CD8-positive, alpha-beta memory T cell (primary cell): Measurements from ENCODE around the gene TUBB2A. TPM values are rescaled to one million over a fixed set of nuclear protein-coding genes. Genes with fewer than 3 reads are reported as not detected.
A peak's percentile ranks its signal among the peaks of the same experiment; 100 is the strongest.

ENCODE experiments used
- CTCF ChIA-PET: fragments of 350-600 bp; sonication (Branson Sonifier 250); formaldehyde crosslinking; loops from one replicate; lab custom pipeline; 2021; ENCODE audit warnings: antibody characterized with exemption; lab: Charles Lee
- POLR2A ChIA-PET: fragments of 350-600 bp; sonication (Branson Sonifier 250); formaldehyde crosslinking; loops from one replicate; lab custom pipeline; 2021; ENCODE audit warnings: antibody characterized with exemption; lab: Charles Lee
- DNase-seq, 5 donors: peaks; one replicate each; pipeline versions ENCODE4 v3.0.0 to v3.0.0-alpha.2; 2020 to 2022; ENCODE audit warnings: mixed read lengths in 1 of 5
- H3K27ac ChIP-seq: one replicate; pipeline ENCODE4 v1.7.0; 2013; ENCODE audit warnings: low read depth, mild to moderate bottlenecking, low read length, moderate library complexity
- H3K27me3 ChIP-seq: 2 replicates; pipeline ENCODE4 v1.7.0; 2013; ENCODE audit warnings: low read length, mild to moderate bottlenecking; ENCODE audit not compliant: insufficient read depth, poor library complexity, severe bottlenecking
- H3K36me3 ChIP-seq: 2 replicates; pipeline ENCODE4 v1.7.0; 2013; ENCODE audit warnings: mild to moderate bottlenecking, low read length, moderate library complexity; ENCODE audit not compliant: insufficient read depth
- H3K4me1 ChIP-seq: 2 replicates; pipeline ENCODE4 v1.7.0; 2013; ENCODE audit warnings: mild to moderate bottlenecking, low read length, moderate library complexity; ENCODE audit not compliant: insufficient read depth
- H3K4me3 ChIP-seq: 2 replicates; pipeline ENCODE4 v1.7.0; 2013; ENCODE audit warnings: mild to moderate bottlenecking, low read length
- H3K9me3 ChIP-seq: 2 replicates; pipeline ENCODE4 v1.7.0; 2013; ENCODE audit warnings: mild to moderate bottlenecking, low read length
- H3K27ac Mint-ChIP-seq, 8 donors: one replicate each; pipeline ENCODE4 v1.8.0; 2020 to 2021; ENCODE audit warnings: mixed read lengths in 8 of 8, mild to moderate bottlenecking in 6 of 8, inconsistent platforms in 3 of 8, moderate library complexity in 3 of 8
- H3K27me3 Mint-ChIP-seq, 2 donors: one replicate each; pipeline ENCODE4 v1.8.0; 2020 to 2021; ENCODE audit warnings: mixed read lengths in 2 of 2, mild to moderate bottlenecking in 1 of 2, moderate library complexity in 1 of 2
- H3K36me3 Mint-ChIP-seq, 3 donors: one replicate each; pipeline ENCODE4 v1.8.0; 2020 to 2021; ENCODE audit warnings: mixed read lengths in 3 of 3, inconsistent platforms in 1 of 3, mild to moderate bottlenecking in 1 of 3
- H3K4me1 Mint-ChIP-seq, 3 donors: one replicate each; pipeline ENCODE4 v1.8.0; 2020 to 2021; ENCODE audit warnings: mixed read lengths in 3 of 3, inconsistent platforms in 1 of 3, mild to moderate bottlenecking in 1 of 3
- H3K4me3 Mint-ChIP-seq, 7 donors: one replicate each; pipeline ENCODE4 v1.8.0; 2020 to 2021; ENCODE audit warnings: mixed read lengths in 7 of 7, mild to moderate bottlenecking in 6 of 7, moderate library complexity in 4 of 7, inconsistent platforms in 2 of 7
- H3K9me3 Mint-ChIP-seq, 5 donors: one replicate each; pipeline ENCODE4 v1.8.0; 2020 to 2022; ENCODE audit warnings: mixed read lengths in 5 of 5, mild to moderate bottlenecking in 3 of 5, moderate library complexity in 2 of 5, inconsistent platforms in 1 of 5
- polyA plus RNA-seq: library from polyadenylated mRNA; unstranded; fragments of 300-500 nt; fragmentation: Illumina TruSeq; gene quantifications from one replicate; pipeline ENCODE4 v1.2.3, GENCODE V29; 2021
- total RNA-seq, 2 experiments: library from RNA; stranded (reverse); gene quantifications; one replicate each; pipeline ENCODE4 v1.2.3, GENCODE V29; 2021

TUBB2A gene
- total and polyA plus RNA-seq, 3 experiments from 2014 or later, result 3.5 to 7.3 (median 3.9) TPM

DNA sequence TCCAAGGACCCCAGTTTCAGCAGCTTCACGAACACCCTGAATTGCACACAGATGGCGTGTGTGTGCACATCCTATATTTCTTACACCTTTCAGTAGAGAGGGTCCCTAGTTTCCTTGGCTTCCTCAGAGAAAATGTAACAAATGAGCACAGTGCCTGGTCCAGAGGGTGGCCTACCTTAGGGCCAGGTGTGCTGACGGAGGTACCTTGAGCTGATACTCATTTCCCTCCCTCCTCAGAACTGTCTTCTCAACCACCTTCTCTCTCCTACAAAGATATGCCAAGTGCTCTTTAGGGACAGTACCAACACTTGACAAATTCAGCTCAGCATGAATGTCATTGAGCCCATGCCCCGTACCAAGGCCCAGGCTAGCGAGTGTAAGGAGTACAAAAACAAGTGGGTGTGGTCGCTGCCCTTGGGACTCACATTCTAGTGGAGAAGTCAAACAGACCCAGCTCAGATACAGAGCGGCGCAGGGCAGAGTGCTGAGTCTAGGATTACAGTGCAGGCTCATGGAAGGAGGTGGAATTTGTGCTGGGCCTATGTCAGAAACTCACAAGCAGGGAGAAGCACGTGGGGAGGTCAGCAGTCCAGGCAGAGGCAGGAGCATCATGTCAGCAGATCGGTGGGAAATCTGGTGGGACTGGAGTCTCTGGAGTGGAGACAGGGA is 48.5 kb downstream of the TUBB2A start:
- Mint-ChIP-seq H3K27me3 (no peaks in the 10 kb centered on the region), H3K27ac (peak overlapping the region; percentile 2 to 80 (median 14)), H3K4me3 (no peak overlapping the region), H3K36me3 (peaks cover 6 to 88% (median 34%) of the 10 kb centered on the region in 3 donors), H3K4me1 (peaks cover 3 to 9% (median 6%) of the 10 kb centered on the region in 3 donors), H3K9me3 (no peaks in the 10 kb centered on the region)
- Histone ChIP-seq H3K27ac (no peak overlapping the region), H3K36me3 (peaks cover 48% of the 10 kb centered on the region), H3K4me3 (no peak overlapping the region), H3K9me3 (no peaks in the 10 kb centered on the region), H3K4me1 (no peaks in the 10 kb centered on the region), H3K27me3 (no peaks in the 10 kb centered on the region)
- ChIA-PET CTCF (interaction anchor here (0.7 to 1.3 kb wide), 6 partner anchors 7 to 143 kb away, joined by 3 read pairs; partner anchors contain the start of gene TUBB2A), POLR2A (no interaction called here)
- DNase-seq, result no peak

Other genes starting within 250 kb of the TUBB2A start
- 10 to 100 TPM; 62.1 to 66.0 TPM for gene SERPINB6, start 186.0 kb downstream of the TUBB2A start, total RNA-seq
- 86.0 TPM for gene SERPINB6, start 186.0 kb downstream of the TUBB2A start, polyA plus RNA-seq
- 10 to 100 TPM; 15.6 to 18.5 TPM for gene NQO2, start 157.7 kb downstream of the TUBB2A start, total RNA-seq
- gene NQO2, start 157.7 kb downstream of the TUBB2A start, polyA plus RNA-seq, result 53.5 TPM
- 10 to 100 TPM; 21.7 to 22.1 TPM for gene RIPK1, start 89.0 kb downstream of the TUBB2A start, total RNA-seq
- gene RIPK1, start 89.0 kb downstream of the TUBB2A start, polyA plus RNA-seq, result 25.1 TPM
- gene BPHL, start 38.8 kb downstream of the TUBB2A start, total RNA-seq, result 10 to 100 TPM; 10.5 to 10.7 TPM
- gene BPHL, start 38.8 kb downstream of the TUBB2A start, polyA plus RNA-seq, result 6.5 TPM
- under 1 TPM in 1 of 2 experiments, not detected in 1; 0.13 TPM for gene TUBB2B, start 70.1 kb upstream of the TUBB2A start, total RNA-seq
- 0.59 TPM for gene TUBB2B, start 70.1 kb upstream of the TUBB2A start, polyA plus RNA-seq
- gene PSMG4, start 101.4 kb upstream of the TUBB2A start, total RNA-seq, result 10 to 100 TPM; 24.4 to 25.2 TPM
- gene PSMG4, start 101.4 kb upstream of the TUBB2A start, polyA plus RNA-seq, result 50.4 TPM